NCI-H748 treated with DMSO at 0.1 percent for 48 hours (cell line): ENCODE data around the gene IGF1R.
"Not testable (repeated sequence)": the region's sequence is repeated elsewhere in the genome, so short reads cannot be mapped to it uniquely, and the experiment has no call there.

Experiments used
- DNase-seq: peaks from one replicate; lab custom pipeline; 2025; lab: John Stamatoyannopoulos, UW

The IGF1R gene

GRCh38 chr15:98964466-98965133 lies 316.3 kb downstream of the IGF1R start:
- DNase-seq, result no peak

GRCh38 chr15:98965134-98965491 lies 316.8 kb downstream of the IGF1R start:
- DNase-seq, result not testable (repeated sequence)

- no peak for DNase-seq
Measured at GRCh38 chr15:98965597-98965996, 317.3 kb downstream of the IGF1R start.

- DNase-seq, result no peak
Measured at GRCh38 chr15:98966091-98966787, 317.9 kb downstream of the IGF1R start.

- DNase-seq, result no peak
Measured at GRCh38 chr15:98967096-98967495, 318.8 kb downstream of the IGF1R start.

GRCh38 chr15:98967916-98968315 lies 319.6 kb downstream of the IGF1R start:
- DNase-seq, result no peak

- DNase-seq, result no peak
Measured at GRCh38 chr15:98968576-98968975, 320.2 kb downstream of the IGF1R start.

- no peak for DNase-seq
Measured at GRCh38 chr15:98969126-98969735, 320.9 kb downstream of the IGF1R start.

GRCh38 chr15:98970799-98971198 lies 322.5 kb downstream of the IGF1R start:
- DNase-seq, result no peak

- no peak for DNase-seq
Measured at GRCh38 chr15:98976500-98976899, 328.2 kb downstream of the IGF1R start.

- peak; percentile 1 for DNase-seq
Measured at GRCh38 chr15:98977441-98977840, 329.1 kb downstream of the IGF1R start.

- DNase-seq, result no peak
Measured at GRCh38 chr15:98978153-98978552, 329.8 kb downstream of the IGF1R start.

- DNase-seq, result no peak
Measured at GRCh38 chr15:98980899-98981228, 332.5 kb downstream of the IGF1R start.

- DNase-seq, result no peak
Measured at GRCh38 chr15:98981851-98982722, 333.7 kb downstream of the IGF1R start.

- peak; percentile 0 for DNase-seq
Measured at GRCh38 chr15:98983334-98983733, 335.0 kb downstream of the IGF1R start.

- no peak for DNase-seq
Measured at GRCh38 chr15:98986281-98986680, 337.9 kb downstream of the IGF1R start.

- no peak for DNase-seq
Measured at GRCh38 chr15:98994892-98995291, 346.6 kb downstream of the IGF1R start.

- no peak for DNase-seq
Measured at GRCh38 chr15:98996169-98996568, 347.8 kb downstream of the IGF1R start.

- DNase-seq, result no peak
Measured at GRCh38 chr15:98996624-98997023, 348.3 kb downstream of the IGF1R start.

GRCh38 chr15:98997312-98997711 lies 349.0 kb downstream of the IGF1R start:
- no peak for DNase-seq

GRCh38 chr15:98997755-98998154 lies 349.4 kb downstream of the IGF1R start:
- DNase-seq, result no peak

GRCh38 chr15:98998279-98998678 lies 349.9 kb downstream of the IGF1R start:
- no peak for DNase-seq

GRCh38 chr15:98999233-98999632 lies 350.9 kb downstream of the IGF1R start:
- DNase-seq, result no peak
